Gastrocnemius medialis (tissue), 4 donors: ENCODE results near the gene SUMO2. TPM values are rescaled to one million over a fixed set of nuclear protein-coding genes. Genes with fewer than 3 reads are reported as not detected.

Source experiments
- ATAC-seq, 2 donors: fragments of 150-250 bp; one replicate each; pipeline ENCODE4 v1.9.1; 2016
- DNase-seq, 2 donors: peaks; one replicate each; pipeline ENCODE4 v3.0.0-alpha.2; 2019
- H3K27ac ChIP-seq, 4 donors: fragments of 200-600 bp; sonication (generic); 1 replicate in 1 of 4; 2 replicates in 3 of 4; pipeline ENCODE4 v1.5.1; 2016 to 2018; ENCODE audit warnings: mild to moderate bottlenecking in 2 of 4, moderate library complexity in 1 of 4
- H3K27me3 ChIP-seq, 3 donors: fragments of 200-600 bp; sonication (generic) in 2 of 3; 1 replicate in 1 of 3; 2 replicates in 2 of 3; pipeline versions ENCODE4 v1.5.1 to v1.6.0; 2016 to 2019; ENCODE audit warnings: mild to moderate bottlenecking in 1 of 3, moderate library complexity in 1 of 3
- H3K36me3 ChIP-seq, 2 donors: fragments of 200-600 bp; sonication (generic) in 1 of 2; one replicate each; pipeline ENCODE4 v1.5.1; 2017 to 2018
- H3K4me1 ChIP-seq, 2 donors: fragments of 200-600 bp; sonication (generic) in 1 of 2; one replicate each; pipeline ENCODE4 v1.5.1; 2016 to 2017; ENCODE audit warnings: mild to moderate bottlenecking in 2 of 2
- H3K4me3 ChIP-seq, 4 donors: fragments of 200-600 bp; sonication (generic) in 3 of 4; 1 replicate in 1 of 4; 2 replicates in 3 of 4; pipeline ENCODE4 v1.5.1; 2016 to 2019; ENCODE audit warnings: mild to moderate bottlenecking in 2 of 4
- H3K9me3 ChIP-seq, 3 donors: fragments of 200-600 bp; sonication (generic) in 2 of 3; 1 replicate in 1 of 3; 2 replicates in 2 of 3; pipeline ENCODE4 v1.5.1; 2016 to 2019
- POLR2A ChIP-seq, 2 donors: fragments of 450-650 bp; IDR thresholded peaks; one replicate each; pipeline ENCODE4 v1.6.1; 2017; ENCODE audit warnings: antibody characterized with exemption in 2 of 2, mild to moderate bottlenecking in 2 of 2, moderate library complexity in 2 of 2
- in situ Hi-C, 4 donors: fragments of 200-750 bp; cut with MboI; loops; one replicate each; pipeline versions ENCODE4 v1.15.0 to v1.8.0; 2017; ENCODE audit warnings: low sequenced_read_pairs in 4 of 4
- intact Hi-C: fragments of 100-400 bp; cut with DNase I; formaldehyde crosslinking; loops from one replicate; pipeline ENCODE4 v1.15.1; 2023; ENCODE audit warnings: low total_unique reads
- total RNA-seq, 4 donors: library from RNA; depleted of rRNA; stranded (reverse); fragments of >200 nt; gene quantifications; one replicate each; pipeline versions ENCODE4 v1.1.0 to v1.2.3, GENCODE V29; 2016
- TF ChIP-seq, protein P1 (sequence below), 5 experiments: fragments of 450-650 bp in 3 of 5; fragments of 200-600 bp in 2 of 5; sonication (generic) in 2 of 5; IDR thresholded peaks in 4 of 5; conservative IDR thresholded peaks in 1 of 5; 1 replicate in 4 of 5; 2 replicates in 1 of 5; pipeline ENCODE4 v1.5.1; 2016 to 2019; ENCODE audit warnings: antibody characterized with exemption in 5 of 5, mild to moderate bottlenecking in 3 of 5, moderate library complexity in 3 of 5

SUMO2 gene
- total RNA-seq, 4 donors from 2014 or later: 36.7 to 45.1 (median 43.3) TPM

DNA sequence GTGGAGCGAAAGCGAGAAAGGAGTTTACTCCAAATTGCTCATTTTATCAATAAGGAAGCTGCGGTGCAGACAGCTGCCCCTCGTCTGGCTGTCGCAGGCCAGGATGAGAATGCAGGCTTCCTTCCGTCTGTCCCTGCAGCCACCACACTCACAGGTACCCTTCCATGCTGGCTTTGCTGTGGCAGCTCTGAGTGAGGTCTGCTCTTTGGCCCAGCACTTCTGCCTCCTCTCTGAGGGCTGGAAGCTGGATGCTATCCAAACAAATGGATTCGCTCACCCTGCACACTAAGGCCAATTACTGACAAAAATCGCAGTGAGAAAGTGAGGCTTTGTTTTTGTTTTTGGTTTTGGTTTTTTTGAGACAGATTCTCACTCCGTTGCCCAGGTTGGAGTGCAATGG is 66.0 kb downstream of the SUMO2 start:
- H3K4me1 ChIP-seq: peaks cover 11 to 15% of the 10 kb centered on the region in 2 donors
- TF ChIP-seq POLR2A (IDR thresholded peaks at IDR 0.05): no peak
- TF ChIP-seq, protein P1, sequence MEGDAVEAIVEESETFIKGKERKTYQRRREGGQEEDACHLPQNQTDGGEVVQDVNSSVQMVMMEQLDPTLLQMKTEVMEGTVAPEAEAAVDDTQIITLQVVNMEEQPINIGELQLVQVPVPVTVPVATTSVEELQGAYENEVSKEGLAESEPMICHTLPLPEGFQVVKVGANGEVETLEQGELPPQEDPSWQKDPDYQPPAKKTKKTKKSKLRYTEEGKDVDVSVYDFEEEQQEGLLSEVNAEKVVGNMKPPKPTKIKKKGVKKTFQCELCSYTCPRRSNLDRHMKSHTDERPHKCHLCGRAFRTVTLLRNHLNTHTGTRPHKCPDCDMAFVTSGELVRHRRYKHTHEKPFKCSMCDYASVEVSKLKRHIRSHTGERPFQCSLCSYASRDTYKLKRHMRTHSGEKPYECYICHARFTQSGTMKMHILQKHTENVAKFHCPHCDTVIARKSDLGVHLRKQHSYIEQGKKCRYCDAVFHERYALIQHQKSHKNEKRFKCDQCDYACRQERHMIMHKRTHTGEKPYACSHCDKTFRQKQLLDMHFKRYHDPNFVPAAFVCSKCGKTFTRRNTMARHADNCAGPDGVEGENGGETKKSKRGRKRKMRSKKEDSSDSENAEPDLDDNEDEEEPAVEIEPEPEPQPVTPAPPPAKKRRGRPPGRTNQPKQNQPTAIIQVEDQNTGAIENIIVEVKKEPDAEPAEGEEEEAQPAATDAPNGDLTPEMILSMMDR (IDR thresholded peaks at IDR 0.05 in 4 of 5, conservative IDR thresholded peaks at IDR 0.05 in 1 of 5): no peak
- no peak overlapping the region for H3K27ac ChIP-seq
- H3K27me3 ChIP-seq: no peaks in the 10 kb centered on the region
- H3K36me3 ChIP-seq: peaks cover 0 to 4% of the 10 kb centered on the region in 2 donors
- H3K4me3 ChIP-seq: no peak overlapping the region
- H3K9me3 ChIP-seq: no peaks in the 10 kb centered on the region
- intact Hi-C loops (no loop called here), in situ Hi-C loops (loop anchor here (10.0 kb wide), 2 partner anchors 58 to 88 kb away; partner anchors contain the start of gene NUP85 (in 3 of the 4))
- DNase-seq (no peak), ATAC-seq (no peak)

Other genes with a start within 250 kb of the SUMO2 start
- not detected for gene OTOP3, start 247.1 kb downstream of the SUMO2 start, total RNA-seq
- gene HID1, start 210.2 kb downstream of the SUMO2 start, total RNA-seq: 1 to 10 TPM; 2.2 to 4.3 (median 2.9) TPM
- 1 to 10 TPM; 1.3 to 3.6 (median 2.6) TPM for gene CDR2L, start 195.3 kb downstream of the SUMO2 start, total RNA-seq
- gene MRPL58, start 170.3 kb downstream of the SUMO2 start, total RNA-seq: 100 to 1,000 TPM in 3 of 4 donors, 10 to 100 TPM in 1; 97.9 to 141 (median 107) TPM
- gene ATP5PD, start 136.0 kb downstream of the SUMO2 start, total RNA-seq: 100 to 1,000 TPM; 377 to 495 (median 491) TPM
- 10 to 100 TPM; 29.4 to 51.1 (median 41.8) TPM for gene KCTD2, start 135.7 kb downstream of the SUMO2 start, total RNA-seq
- gene SLC16A5, start 95.0 kb downstream of the SUMO2 start, total RNA-seq: 1 to 10 TPM; 1.5 to 7.9 (median 6.9) TPM
- 1 to 10 TPM; 2.0 to 4.4 (median 3.0) TPM for gene ARMC7, start 73.0 kb downstream of the SUMO2 start, total RNA-seq
- 100 to 1,000 TPM in 1 of 4 donors, 10 to 100 TPM in 3; 62.8 to 111 (median 68.0) TPM for gene NT5C, start 51.2 kb downstream of the SUMO2 start, total RNA-seq
- 100 to 1,000 TPM in 1 of 4 donors, 10 to 100 TPM in 3; 35.5 to 113 (median 71.8) TPM for gene JPT1, start 28.4 kb downstream of the SUMO2 start, total RNA-seq
- 10 to 100 TPM in 3 of 4 donors, 1 to 10 TPM in 1; 9.4 to 27.7 (median 13.6) TPM for gene NUP85, start 22.7 kb upstream of the SUMO2 start, total RNA-seq
- 10 to 100 TPM; 31.3 to 42.3 (median 35.3) TPM for gene GGA3, start 78.6 kb upstream of the SUMO2 start, total RNA-seq
- gene MRPS7, start 78.9 kb upstream of the SUMO2 start, total RNA-seq: 100 to 1,000 TPM in 1 of 4 donors, 10 to 100 TPM in 3; 68.5 to 118 (median 82.6) TPM
- gene MIF4GD, start 88.3 kb upstream of the SUMO2 start, total RNA-seq: 10 to 100 TPM; 50.5 to 96.1 (median 72.4) TPM
- 10 to 100 TPM in 3 of 4 donors, 1 to 10 TPM in 1; 6.1 to 18.7 (median 14.4) TPM for gene SLC25A19, start 106.5 kb upstream of the SUMO2 start, total RNA-seq
- gene GRB2, start 222.7 kb upstream of the SUMO2 start, total RNA-seq: 10 to 100 TPM; 41.7 to 88.5 (median 68.8) TPM